ENCODE results near the gene ITGB3BP.

The ITGB3BP gene

GRCh38 chr1:63466181-63466580 lies 56.8 kb downstream of the ITGB3BP start:
- ChIA-PET CTCF (interaction anchor here (1.1 to 1.5 kb wide), 3 partner anchors 10 to 21 kb away, joined by 3 to 6 read pairs (median 3); no protein-coding TSS in a partner anchor), POLR2A (no interaction called here)
- DNase-seq (ENCODE audit: extremely low spot score): no peak
- TF ChIP-seq CTCF (IDR thresholded peaks at IDR 0.05; ENCODE audit: control extremely low read depth, extremely low read depth, low read depth, missing control alignments): no peak

GRCh38 chr1:63463248-63463647 lies 59.8 kb downstream of the ITGB3BP start:
- no peak for DNase-seq (ENCODE audit: extremely low spot score)
- CTCF ChIA-PET: no interaction called here

GRCh38 chr1:63461661-63462230 lies 61.3 kb downstream of the ITGB3BP start:
- CTCF ChIA-PET: no interaction called here
- no peak for DNase-seq (ENCODE audit: extremely low spot score)
- no peak for TF ChIP-seq CTCF (IDR thresholded peaks at IDR 0.05; ENCODE audit: control extremely low read depth, extremely low read depth, low read depth, missing control alignments)
- POLR2A ChIA-PET: no interaction called here

More at GRCh38 chr1:63463248-63463647, 59.8 kb downstream of the ITGB3BP start:
- POLR2A ChIA-PET: no interaction called here
- TF ChIP-seq CTCF (IDR thresholded peaks at IDR 0.05; ENCODE audit: control extremely low read depth, extremely low read depth, low read depth, missing control alignments): no peak

- POLR2A ChIA-PET: no interaction called here
- no peak for TF ChIP-seq CTCF (IDR thresholded peaks at IDR 0.05; ENCODE audit: control extremely low read depth, extremely low read depth, low read depth, missing control alignments)
- DNase-seq (ENCODE audit: extremely low spot score): no peak
- CTCF ChIA-PET: no interaction called here
Measured at GRCh38 chr1:63458750-63459149, 64.3 kb downstream of the ITGB3BP start.

GRCh38 chr1:63454269-63454668 lies 68.8 kb downstream of the ITGB3BP start:
- CTCF ChIA-PET: no interaction called here
- no peak for DNase-seq (ENCODE audit: extremely low spot score)
- POLR2A ChIA-PET: no interaction called here

GRCh38 chr1:63453232-63453631 lies 69.8 kb downstream of the ITGB3BP start:
- no peak for TF ChIP-seq CTCF (IDR thresholded peaks at IDR 0.05; ENCODE audit: control extremely low read depth, extremely low read depth, low read depth, missing control alignments)
- DNase-seq (ENCODE audit: extremely low spot score): no peak
- POLR2A ChIA-PET: no interaction called here
- CTCF ChIA-PET: interaction anchor here (0.8 to 1.2 kb wide), 2 partner anchors 11 to 17 kb away, joined by 3 to 4 read pairs; no protein-coding TSS in a partner anchor

More at GRCh38 chr1:63454269-63454668, 68.8 kb downstream of the ITGB3BP start:
- no peak for TF ChIP-seq CTCF (IDR thresholded peaks at IDR 0.05; ENCODE audit: control extremely low read depth, extremely low read depth, low read depth, missing control alignments)

Measured in GM10248 (cell line).